ENCODE data around the gene HSDL2.

DNA sequence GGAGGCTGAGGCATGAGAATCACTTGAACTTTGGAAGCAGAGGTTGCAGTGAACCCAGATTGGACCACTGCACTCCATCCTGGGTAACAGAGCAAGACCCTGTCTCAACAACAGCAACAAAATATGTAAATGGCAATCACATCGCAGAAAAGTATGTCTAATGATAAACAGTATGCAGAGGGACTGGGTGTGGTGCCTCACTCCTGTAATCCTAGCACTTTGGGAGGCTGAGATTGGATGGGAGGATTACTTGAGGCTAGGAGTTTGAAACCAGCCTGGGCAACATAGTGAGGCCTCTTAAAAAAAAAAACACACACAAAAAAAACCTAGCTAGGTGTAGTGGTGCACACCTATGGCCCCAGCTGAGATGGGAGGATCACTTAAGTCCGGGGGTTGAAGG, 40.3 kb downstream of the HSDL2 start:
- no peak for TF ChIP-seq CTCF (IDR thresholded peaks at IDR 0.05)
- no peak for TF ChIP-seq POLR2A (IDR thresholded peaks at IDR 0.05)

Measured in testis (tissue), 2 donors.